Stimulated activated naive CD8-positive, alpha-beta T cell treated with anti-CD3 and anti-CD28 coated beads, Interleukin-15, Interleukin-2, amounts not matched to agents 100 U/mL and 50 U/mL, for 24 hours (primary cell): ENCODE data around the gene RDX.
"Not testable (repeated sequence)": the region's sequence is repeated elsewhere in the genome, so short reads cannot be mapped to it uniquely, and the experiment has no call there.

Experiments
- ATAC-seq: fragments of 150-1000 bp; cut with Tn5 transposase; one replicate; pipeline ENCODE4 v1.10.0; 2021
- DNase-seq: peaks from one replicate; pipeline ENCODE4 v3.0.0; 2021

Gene RDX

GRCh38 chr11:110296226-110297075 lies at the start of gene RDX:
TSS of gene RDX (minus strand) at chr11:110296614. CDS start at chr11:110279692, 16,922 bp downstream.
- ATAC-seq: peak; percentile 79
- DNase-seq: peak; percentile 75

- no peak for DNase-seq
These were observed 49.3 kb upstream of the RDX start for GRCh38 chr11:110345743-110346142.

GRCh38 chr11:110340436-110340835 lies 44.0 kb upstream of the RDX start:
- ATAC-seq (no peak), DNase-seq (no peak)

More at GRCh38 chr11:110345743-110346142, 49.3 kb upstream of the RDX start:
- ATAC-seq: peak; percentile 47

- DNase-seq (no peak), ATAC-seq (peak; percentile 29)
These were observed 43.2 kb upstream of the RDX start for GRCh38 chr11:110339456-110340250.

GRCh38 chr11:110338684-110339083 lies 42.3 kb upstream of the RDX start:
- ATAC-seq (no peak), DNase-seq (no peak)

GRCh38 chr11:110337570-110338193 lies 41.3 kb upstream of the RDX start:
- DNase-seq (peak; percentile 46), ATAC-seq (peak; percentile 80)

- ATAC-seq: no peak
These were observed 39.6 kb upstream of the RDX start for GRCh38 chr11:110336054-110336453.

GRCh38 chr11:110335358-110335757 lies 38.9 kb upstream of the RDX start:
- ATAC-seq (no peak), DNase-seq (no peak)

More at GRCh38 chr11:110336054-110336453, 39.6 kb upstream of the RDX start:
- DNase-seq: no peak

- no peak for DNase-seq
- ATAC-seq: no peak
These were observed 35.2 kb upstream of the RDX start for GRCh38 chr11:110331626-110332025.

GRCh38 chr11:110329445-110329844 lies 33.0 kb upstream of the RDX start:
- DNase-seq (no peak), ATAC-seq (no peak)

- no peak for DNase-seq
- ATAC-seq: no peak
These were observed 31.1 kb upstream of the RDX start for GRCh38 chr11:110327508-110327907.

GRCh38 chr11:110323786-110324185 lies 27.4 kb upstream of the RDX start:
- DNase-seq: no peak
- no peak for ATAC-seq

- no peak for ATAC-seq
- DNase-seq: no peak
These were observed 23.1 kb upstream of the RDX start for GRCh38 chr11:110319501-110319900.

GRCh38 chr11:110318638-110319404 lies 22.4 kb upstream of the RDX start:
- ATAC-seq: no peak
- DNase-seq: no peak

GRCh38 chr11:110317516-110317932 lies 21.1 kb upstream of the RDX start:
- DNase-seq (no peak), ATAC-seq (no peak)

GRCh38 chr11:110314366-110315095 lies 18.1 kb upstream of the RDX start:
- no peak for DNase-seq
- no peak for ATAC-seq

- DNase-seq (no peak), ATAC-seq (no peak)
These were observed 16.3 kb upstream of the RDX start for GRCh38 chr11:110312670-110313069.

GRCh38 chr11:110311783-110312579 lies 15.6 kb upstream of the RDX start:
- no peak for DNase-seq
- peak; percentile 88 for ATAC-seq

- ATAC-seq (no peak), DNase-seq (no peak)
These were observed 11.7 kb upstream of the RDX start for GRCh38 chr11:110308071-110308470.

GRCh38 chr11:110306019-110306388 lies 9.6 kb upstream of the RDX start:
- not testable (repeated sequence) for ATAC-seq, DNase-seq
